GM18858 (cell line): ENCODE results near the gene CACUL1.
"Not testable (repeated sequence)": the region's sequence is repeated elsewhere in the genome, so short reads cannot be mapped to it uniquely, and the experiment has no call there.

Source experiments
- ATAC-seq: cut with Tn5 transposase; IDR thresholded peaks from one replicate; pipeline ENCODE4 v1.9.1; 2021; ENCODE audit not compliant: unreplicated experiment

Gene CACUL1

DNA sequence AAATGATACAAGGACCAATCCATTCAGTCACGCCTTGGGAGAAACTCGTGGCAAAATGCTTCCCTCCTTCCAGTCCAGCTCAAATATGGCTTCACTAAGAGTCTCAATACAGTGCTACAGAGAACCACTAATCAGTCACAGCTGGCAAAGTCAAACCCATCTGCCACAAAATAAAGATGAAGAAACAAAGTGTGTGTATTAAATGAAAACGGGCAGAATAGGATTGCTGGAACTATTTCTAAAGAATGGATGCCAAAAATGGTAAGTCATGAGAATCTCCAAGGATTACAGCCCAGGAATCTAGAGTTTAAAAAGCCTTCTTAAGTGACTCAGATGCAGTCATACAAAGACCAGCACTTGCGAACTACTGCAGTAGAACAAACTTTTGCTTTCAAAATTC lies 61.9 kb downstream of the CACUL1 start:
- ATAC-seq = no peak

DNA sequence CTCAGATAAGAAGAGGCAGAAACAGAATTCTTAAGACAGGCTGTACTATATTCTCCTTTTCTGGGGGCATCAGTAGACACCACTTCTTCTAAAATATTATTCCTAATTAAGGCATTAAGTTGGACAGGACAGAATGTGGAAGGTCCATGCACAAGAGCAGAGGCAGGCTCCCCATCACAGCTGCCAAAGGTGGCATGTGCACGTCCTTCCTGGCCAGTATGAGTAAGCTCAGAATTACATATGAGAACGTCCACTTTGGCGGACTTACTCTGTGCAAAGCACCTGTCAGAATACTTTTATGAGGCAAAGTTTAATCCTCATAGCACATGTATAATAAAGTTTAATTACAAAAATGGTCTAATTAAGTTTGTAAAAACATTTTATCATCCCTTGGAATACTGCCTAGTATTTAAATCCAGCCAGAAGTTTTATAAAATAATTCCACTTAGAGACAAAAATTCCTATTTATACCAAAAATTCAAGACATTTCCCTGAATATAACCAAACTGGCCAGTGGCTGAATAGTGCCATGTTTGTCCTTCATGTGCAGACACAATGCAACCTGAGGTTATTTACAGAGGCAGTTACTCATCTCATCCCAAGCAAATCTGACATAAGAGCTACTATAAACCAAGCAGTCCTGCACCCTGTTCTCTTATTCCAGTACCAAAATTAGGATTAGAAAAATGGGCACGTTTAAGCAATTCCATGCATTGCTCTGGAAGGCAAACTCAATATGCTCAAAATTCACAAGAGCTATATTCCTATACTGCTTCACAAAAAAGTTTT lies 65.5 kb downstream of the CACUL1 start:
- ATAC-seq = no peak

DNA sequence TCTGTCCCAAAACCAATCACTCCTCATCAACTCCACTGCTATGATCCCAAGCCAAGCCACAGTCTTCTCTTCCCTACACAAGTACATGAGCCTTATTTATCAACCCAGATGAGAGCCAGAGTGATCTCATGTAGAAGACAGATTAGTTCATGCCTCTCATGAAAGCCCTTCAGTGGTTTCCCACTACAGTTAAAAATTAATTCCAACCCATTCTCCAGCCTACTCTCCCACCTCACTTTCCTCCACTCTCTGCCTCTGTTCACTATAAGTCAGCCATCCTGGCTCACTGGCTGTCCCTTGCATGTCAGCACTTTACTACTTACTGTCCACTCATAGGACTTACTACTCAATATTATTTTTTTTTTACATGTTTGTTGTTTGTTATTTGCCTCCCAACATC lies 67.3 kb downstream of the CACUL1 start:
- ATAC-seq = no peak

DNA sequence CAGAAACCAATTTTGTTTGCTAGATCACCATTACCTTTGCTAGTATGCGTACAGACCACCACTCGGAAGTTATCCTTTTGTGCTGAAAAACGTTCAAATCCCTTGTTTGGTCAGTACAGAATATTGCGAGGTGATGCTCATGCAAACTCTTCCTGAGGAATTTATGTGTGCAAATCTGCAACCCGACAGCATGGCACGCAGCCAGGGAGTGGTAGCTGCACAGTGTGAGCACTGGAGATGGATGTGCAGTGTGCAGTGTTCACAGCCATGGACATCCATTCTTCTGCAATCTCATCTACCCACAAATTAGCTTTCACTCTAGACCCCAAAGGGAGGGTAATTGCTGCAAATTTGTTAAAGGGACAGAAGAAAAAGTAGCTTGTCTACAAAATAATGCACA lies 72.2 kb downstream of the CACUL1 start:
- ATAC-seq = no peak

DNA sequence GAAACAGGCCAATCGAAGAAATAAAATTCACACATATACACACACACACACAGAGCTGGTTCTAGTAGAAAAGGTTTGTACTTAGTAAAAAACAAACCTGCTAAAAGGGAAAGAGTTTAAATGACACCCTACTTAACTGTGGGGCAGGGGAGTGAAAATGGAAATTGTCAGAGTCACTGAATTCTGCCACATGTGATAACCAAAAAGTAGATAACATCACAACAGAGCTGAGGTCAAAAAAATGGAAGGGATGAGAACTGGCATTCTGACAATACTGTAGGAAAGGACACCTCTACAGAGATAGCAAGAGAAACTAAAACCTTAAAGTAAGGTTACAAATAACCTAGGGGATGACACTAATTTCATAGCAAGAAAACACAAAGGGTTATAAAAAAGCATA lies 74.6 kb downstream of the CACUL1 start:
- no peak for ATAC-seq

DNA sequence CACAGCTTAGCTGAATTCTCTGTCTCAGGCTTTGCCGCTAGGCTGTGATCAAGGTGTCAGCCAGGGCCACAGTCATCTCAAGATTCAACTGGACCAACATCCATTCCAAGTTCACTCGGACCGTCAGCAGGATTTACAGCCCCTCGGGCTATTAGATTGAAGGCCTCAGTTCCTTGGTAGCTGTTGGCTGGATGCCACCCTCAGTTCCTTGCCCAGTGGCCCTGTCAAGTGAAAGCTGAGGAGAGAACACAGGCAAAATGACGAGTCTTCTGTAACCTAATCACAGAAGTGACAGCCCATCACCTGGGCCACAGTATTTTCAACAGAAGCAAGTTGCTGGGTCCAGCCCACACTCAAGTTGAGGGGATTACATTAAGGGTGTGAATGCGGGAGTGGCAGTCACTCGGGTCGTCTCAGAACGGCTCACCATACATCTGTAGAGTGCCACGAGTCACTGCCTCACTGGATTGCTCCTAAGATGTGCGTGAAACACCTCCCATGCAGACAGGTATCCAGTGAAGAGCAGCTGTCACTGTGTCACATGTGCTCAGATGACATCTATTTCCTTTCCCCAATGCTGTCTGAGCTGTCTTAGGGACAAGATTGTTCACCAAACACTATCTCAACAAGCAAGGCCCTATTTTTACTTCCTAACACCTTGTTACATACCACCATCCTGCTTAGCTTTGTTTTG lies 80.4 kb downstream of the CACUL1 start:
- ATAC-seq = no peak

DNA sequence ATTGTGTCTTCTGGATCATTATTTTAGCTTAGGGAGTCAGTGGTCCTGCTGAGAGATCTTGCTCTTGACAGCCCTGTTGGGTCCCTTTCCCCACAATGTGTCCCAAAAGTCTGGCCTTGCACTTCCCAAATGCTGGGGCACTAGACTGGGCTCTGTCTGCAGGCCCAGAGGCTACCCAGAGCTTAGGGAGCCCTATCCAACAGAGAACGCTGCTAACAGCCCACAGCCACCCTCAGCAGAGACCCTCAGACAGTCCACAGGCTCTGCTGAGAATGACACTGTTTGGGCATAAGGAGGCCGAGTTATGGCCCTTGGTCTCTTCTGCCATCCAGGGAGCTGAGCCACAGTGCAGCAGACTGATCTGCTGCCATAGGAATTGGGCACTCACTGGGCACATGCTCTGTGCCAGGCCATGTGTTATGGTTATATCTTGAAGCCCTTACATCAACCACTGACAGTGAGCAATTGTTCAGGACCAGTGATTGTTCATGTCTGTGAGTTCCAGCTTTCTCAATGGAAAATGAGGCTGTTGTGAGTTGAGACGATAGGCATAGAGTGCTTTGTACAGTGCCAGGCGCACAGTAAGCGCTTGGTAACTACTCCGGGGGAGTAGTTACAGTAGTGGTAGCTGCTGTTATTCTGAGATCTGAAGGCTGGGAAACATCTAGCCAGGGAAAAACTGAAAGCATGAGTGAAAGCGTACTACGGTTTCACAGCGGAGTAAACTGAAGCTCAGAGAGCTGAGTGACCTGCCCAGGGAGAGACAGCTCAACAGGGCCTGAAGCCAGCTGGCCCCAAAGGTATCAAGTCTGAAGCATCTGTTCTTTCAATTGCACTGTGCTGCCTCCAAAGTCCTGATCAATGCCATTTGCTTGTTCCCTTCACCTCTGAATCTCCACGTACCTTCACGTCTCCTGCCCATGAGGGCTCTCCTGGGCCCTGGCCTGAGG lies 81.7 kb downstream of the CACUL1 start:
- ATAC-seq = no peak

DNA sequence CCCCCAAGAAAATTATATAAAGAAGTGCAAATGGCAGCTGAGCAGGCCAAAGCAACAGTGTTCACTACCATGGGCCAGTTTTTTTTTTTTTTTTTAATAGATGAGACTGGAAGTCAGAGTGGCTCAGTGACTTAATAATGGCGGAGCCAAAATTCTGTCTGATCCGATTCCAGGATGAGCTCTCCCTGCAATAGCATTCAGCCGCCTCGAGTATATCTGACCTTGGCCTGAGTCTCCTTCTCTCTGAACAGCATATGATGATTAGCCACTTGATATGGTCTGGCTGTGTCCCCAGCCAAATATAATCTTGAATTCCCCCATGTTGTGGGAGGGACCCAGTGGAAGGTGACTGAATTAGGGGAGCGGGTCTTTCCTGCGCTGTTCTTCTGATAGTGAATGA lies 82.6 kb downstream of the CACUL1 start:
- no peak for ATAC-seq

DNA sequence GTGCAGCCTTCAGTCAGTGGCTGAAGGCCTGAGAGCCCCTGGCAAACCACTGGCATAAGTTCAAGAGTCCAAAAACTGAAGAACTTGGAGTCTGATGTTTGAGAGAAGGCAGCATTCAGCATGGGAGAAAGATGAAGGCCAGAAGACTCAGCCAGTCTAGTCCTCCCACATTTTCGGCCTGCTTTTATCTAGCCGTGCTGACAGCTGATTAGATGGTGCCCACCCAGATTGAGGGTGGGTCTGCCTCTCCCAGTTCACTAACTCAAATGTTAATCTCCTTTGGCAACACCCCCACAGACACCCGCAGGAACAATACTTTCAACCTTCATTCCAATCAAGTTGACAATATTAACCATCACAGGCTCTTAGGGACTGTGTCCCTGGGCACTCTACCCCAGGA lies 83.5 kb downstream of the CACUL1 start:
- not testable (repeated sequence) for ATAC-seq

DNA sequence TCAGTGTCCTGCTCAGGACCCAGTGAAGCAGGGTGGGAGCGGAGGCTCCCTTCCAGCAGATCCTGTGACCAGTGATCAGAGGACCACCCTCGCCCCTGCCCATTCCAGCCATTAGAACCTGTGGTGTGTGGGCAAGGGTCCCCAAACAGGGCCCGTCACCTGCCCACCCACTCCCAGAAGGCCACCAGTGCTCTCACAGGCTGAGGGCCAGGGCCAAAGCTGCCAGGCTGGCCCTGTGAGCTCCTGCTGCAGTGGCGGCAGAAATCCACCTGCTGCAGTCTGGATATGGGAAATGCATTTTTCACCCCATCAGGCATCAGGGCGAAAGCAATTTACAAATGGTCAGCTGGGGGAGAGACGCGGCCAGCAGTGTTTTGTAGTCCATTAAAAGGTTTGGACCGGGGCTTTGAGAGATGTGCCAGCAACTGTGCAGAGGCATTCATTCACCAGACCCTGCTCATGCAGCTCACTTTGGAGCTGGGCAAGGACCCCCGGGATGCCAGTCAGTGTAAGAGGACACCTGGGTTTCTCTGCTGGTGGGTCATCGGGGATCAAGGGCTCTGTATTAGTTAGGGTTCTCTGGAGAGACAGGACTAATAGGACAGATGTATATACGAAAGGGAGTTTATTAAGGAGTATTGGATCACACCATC lies 84.2 kb downstream of the CACUL1 start:
- no peak for ATAC-seq

DNA sequence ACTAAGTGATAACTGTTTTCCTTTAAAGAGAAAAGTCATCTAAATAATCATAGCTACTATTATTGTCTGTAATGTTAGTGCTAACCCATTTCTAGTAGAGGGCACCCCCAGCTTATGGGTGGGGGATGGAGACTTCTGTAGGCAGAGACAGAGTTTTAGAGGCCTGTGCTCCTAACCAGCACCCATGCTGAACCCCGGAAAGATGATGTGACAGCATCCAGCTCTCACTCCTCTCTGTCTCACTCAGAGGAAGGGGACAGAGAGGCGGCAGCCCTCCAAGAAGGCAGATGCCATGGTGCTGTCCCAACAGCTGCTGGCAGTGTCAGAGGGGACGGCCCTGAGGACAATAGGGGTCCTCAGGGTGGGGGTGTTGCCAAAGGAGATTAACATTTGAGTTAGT lies 84.9 kb downstream of the CACUL1 start:
- ATAC-seq = no peak

DNA sequence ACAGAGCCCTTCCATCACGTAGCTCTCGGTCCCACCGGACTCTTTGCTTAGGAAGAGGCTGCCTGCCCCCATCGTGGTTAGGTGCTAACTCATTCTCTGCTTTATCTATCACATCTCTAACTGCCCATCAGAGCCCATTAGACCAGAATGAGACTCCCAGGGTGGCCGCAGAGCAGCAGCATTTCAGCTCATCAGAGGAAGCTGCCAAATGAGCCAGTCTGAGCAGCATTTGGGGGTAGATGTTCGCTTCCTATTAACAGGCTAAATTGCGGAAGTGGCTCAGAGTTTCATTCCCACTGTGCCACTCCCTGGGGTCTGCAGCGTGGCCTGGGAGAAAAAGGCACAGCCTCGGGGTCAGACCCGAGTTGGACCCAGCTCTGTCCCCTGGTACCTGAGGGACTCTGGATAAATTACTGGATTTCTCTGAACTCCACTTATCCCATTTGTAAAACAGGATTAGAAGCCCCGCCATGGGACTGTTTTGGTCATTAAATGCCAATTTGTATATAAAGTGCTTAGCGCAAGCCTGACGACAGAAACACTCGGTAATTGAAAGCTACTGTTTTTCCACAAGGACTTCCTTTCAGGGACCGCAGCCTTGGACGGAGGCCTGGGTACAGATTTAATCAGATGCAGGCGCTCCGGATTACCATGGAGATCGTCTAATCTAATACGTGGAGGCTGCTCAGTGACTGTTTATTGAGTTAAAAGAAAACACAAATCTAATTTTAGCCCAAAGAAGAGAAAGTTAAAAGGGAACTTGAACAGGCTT lies 85.6 kb downstream of the CACUL1 start:
- no peak for ATAC-seq

DNA sequence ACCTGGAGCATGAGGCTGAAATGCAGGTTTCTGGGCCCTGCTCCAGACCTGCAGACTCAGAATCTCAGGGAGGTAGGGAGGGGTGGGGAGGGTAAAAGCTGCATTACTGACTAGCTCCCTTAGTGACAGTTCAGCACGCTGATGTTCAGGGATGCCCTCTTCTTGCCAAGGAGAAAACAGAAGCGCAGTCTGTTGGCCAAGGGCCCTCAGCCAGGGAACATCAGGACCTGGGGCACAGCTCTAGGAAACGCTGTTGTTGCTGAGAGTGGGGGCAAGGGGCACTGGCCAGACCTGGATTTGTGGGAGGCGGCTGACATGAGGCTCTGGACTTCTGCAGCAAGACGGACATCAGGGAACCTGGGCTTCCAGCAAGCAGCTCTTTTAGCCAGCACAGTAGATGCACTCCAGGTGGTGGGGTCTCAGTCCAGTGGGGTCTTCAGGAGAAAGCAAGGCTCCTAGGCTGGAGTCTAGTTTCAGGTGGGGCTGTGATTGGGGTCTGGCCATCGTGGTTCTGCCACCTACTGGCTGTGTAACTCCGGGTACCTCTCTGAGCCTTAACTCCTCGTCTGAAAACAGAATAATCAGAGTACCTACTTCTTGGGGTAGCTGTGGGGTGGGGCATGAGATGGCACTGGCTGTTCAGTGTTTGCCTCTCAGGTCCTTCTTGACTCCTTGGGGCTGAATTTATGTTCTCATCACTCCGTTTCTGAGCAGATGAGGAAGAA lies 86.4 kb downstream of the CACUL1 start:
- ATAC-seq = no peak

DNA sequence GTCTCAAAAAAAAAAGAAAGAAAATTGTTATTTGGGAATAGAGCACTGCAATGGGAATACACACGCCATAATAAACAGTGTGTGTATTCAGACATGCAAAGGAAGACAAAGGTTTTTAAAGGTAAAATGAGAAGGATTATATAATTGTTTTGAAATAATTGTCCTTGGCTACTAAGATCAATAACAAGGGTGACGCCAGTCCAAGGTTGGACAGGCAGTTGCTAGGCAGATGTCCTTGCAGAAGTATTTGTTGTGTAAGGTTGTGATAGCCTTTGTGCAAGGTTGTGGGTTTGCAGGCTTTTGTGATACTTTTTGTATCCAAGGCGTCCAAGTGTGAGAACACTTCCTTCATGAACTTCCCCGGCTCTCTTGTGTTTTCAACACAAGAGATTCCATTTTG lies 87.0 kb downstream of the CACUL1 start:
- no peak for ATAC-seq

DNA sequence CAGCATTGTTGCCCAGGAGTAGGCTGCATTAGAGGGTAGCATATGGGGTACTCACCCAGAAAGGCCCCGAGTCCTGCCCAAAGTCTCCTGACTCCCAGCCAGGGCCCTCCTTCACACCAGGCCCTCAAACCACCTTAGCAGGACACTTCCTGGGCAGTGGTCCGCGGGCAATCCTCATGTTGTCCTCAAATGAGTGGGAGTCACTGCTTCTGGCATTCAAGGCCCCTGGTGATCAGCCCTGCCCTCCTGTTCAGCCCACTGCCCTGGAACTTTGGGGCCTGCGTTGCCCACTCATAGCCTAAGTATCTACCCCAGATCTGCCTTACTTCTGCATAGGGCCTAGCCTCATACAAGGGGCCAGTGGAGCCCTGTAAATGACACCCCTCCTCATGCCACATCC lies 88.4 kb downstream of the CACUL1 start:
- ATAC-seq = no peak

DNA sequence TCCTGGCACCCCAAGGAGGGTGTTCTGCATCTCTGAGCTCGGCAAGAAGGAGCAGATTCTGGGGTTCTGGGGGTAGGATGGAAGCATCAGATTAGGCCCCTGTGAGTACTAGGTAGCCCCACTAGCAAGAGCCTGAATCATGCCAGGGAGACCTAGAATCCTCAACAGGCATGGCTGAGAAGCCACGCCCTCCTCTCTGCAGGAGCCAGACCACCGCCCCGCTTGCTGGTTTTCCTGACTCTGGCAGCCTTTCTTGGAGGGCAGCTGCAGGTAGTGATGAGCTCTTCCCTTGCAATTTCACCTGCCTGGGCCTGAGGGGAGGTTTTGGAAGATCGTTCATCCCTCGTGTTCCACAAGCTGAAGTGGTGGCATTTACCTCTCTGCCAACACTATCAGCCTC lies 90.4 kb downstream of the CACUL1 start:
- no peak for ATAC-seq

DNA sequence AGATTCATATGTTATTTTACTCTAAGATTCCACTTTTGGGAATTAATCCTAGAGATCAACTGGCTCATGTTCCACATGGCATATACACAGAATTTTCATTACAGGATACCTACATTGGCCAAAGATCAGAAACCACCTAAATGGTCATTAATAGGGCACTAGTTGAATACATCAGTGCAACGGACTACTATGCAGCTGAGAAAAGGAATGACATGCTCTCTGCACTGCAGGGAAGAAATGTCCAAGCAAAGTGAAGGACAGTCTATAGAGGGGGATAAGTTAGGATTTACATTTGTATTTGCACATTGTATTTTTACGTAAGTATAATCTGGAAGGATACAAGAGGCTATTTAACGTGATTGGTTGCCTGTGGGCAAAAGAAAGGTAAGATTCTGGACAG lies 91.6 kb downstream of the CACUL1 start:
- ATAC-seq = no peak

DNA sequence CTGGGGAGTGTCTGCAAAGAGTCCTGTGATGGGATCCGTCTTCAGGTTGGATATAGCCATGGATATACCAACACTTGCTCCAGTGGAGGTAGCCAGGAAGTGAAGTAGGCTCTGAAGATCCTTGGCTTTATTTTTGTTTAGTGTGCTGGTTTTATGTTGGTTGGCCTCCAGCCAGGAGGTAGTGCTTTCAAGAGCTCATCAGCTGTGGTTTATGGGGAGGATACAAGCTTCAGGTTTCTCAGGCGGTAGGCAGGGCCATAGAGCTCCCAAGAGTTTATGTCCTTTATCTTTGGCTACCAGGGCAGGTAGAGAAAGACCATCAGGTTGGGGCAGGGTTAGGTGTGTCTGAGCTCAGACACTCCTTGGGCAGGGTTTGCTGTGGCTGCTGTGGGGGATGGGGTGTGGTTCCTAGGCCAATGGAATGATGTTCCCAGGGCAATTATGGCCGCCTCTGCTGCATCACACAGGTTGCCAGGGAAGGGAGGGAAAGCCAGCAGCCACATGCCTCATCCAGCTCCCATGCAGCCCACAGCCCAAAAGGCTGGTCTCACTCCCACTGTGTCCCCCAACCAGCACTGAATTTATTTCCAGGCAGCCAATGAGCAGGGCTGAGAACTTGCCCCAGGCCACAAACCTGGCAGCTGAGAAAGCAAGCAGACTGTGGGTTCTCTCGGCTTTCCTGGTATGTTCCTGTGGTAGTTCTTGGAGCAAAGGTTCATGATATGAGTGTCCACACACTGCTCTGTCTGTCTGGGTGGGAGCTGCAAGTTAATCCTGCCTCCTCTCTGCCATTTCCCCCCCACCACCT lies 92.3 kb downstream of the CACUL1 start:
- no peak for ATAC-seq

DNA sequence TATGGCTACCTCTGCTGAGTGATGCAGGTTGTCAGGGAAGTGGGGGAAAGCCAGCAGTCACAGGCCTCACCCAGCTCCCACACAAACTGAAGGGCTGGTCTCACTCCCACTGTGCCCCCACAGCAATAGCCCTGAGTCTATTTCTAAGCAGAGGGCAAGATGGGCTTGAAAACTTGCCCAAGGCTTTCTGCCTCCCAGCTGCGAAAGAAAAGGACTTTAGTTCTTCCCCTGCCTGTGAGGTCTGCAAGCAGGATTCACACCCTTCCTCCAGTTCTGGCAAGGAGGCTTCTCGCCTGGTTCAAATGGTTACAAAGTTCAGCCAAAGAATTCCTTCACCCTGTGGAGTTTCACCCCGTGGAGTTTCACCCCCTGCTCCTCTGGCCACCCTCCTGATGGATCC lies 96.0 kb downstream of the CACUL1 start:
- no peak for ATAC-seq
